Activated CD8-positive, alpha-beta T cell treated with anti-CD3 and anti-CD28 coated beads for 36 hours (primary cell): ENCODE results near the gene PLA2G3. TPM values are rescaled to one million over a fixed set of nuclear protein-coding genes. Genes with fewer than 3 reads are reported as not detected.

Experiments
- ATAC-seq: fragments of 200-7000 bp; cut with Tn5 transposase; one replicate; pipeline ENCODE4 v1.10.0; 2021; ENCODE audit warnings: mild to moderate bottlenecking, moderate library complexity
- CTCF ChIA-PET: fragments of 350-600 bp; sonication (Branson Sonifier 250); formaldehyde crosslinking; loops from one replicate; lab custom pipeline; 2021; ENCODE audit warnings: antibody characterized with exemption; lab: Charles Lee
- POLR2A ChIA-PET: fragments of 350-600 bp; sonication (Branson Sonifier 250); formaldehyde crosslinking; loops from one replicate; lab custom pipeline; 2021; ENCODE audit warnings: antibody characterized with exemption; lab: Charles Lee
- DNase-seq: peaks from one replicate; pipeline ENCODE4 v3.0.0-alpha.2; 2020
- H3K27ac Mint-ChIP-seq: one replicate; pipeline ENCODE4 v1.8.0; 2021; ENCODE audit warnings: mild to moderate bottlenecking, mixed read lengths
- H3K27me3 Mint-ChIP-seq: one replicate; pipeline ENCODE4 v1.8.0; 2021; ENCODE audit warnings: mixed read lengths
- H3K36me3 Mint-ChIP-seq: one replicate; pipeline ENCODE4 v1.8.0; 2021; ENCODE audit warnings: low read depth, mixed read lengths
- H3K4me1 Mint-ChIP-seq: one replicate; pipeline ENCODE4 v1.8.0; 2021; ENCODE audit warnings: low read depth, mixed read lengths
- H3K4me3 Mint-ChIP-seq: one replicate; pipeline ENCODE4 v1.8.0; 2021; ENCODE audit warnings: mild to moderate bottlenecking, moderate library complexity, mixed read lengths
- H3K9me3 Mint-ChIP-seq: one replicate; pipeline ENCODE4 v1.8.0; 2021; ENCODE audit warnings: mixed read lengths
- CTCF ChIP-seq: fragments of 200-600 bp; IDR thresholded peaks from one replicate; pipeline ENCODE4 v1.8.0; 2022; ENCODE audit warnings: antibody characterized with exemption, mild to moderate bottlenecking
- intact Hi-C: fragments of 100-400 bp; cut with micrococcal nuclease; formaldehyde crosslinking; loops from one replicate; pipeline ENCODE4 v1.10.0; 2022
- total RNA-seq, 2 experiments: library from RNA; stranded (reverse); gene quantifications; one replicate each; pipeline ENCODE4 v1.2.3, GENCODE V29; 2021

Gene PLA2G3
- total RNA-seq, 2 experiments from 2014 or later = not detected

GRCh38 chr22:31102441-31103081, 37.7 kb downstream of the PLA2G3 start:
- DNase-seq = no peak
- no peak for TF ChIP-seq CTCF
- peaks cover 13% of the 10 kb centered on the region for H3K4me1 Mint-ChIP-seq
- ChIA-PET CTCF (no interaction called here), POLR2A (interaction anchor here (1.5 kb wide), 1 partner anchor 170 kb away, joined by 3 read pairs; no protein-coding TSS in a partner anchor)
- no peak overlapping the region for H3K4me3 Mint-ChIP-seq
- intact Hi-C loops = loop anchor here (10.0 kb wide), 1 partner anchor 192 kb away; the partner anchor contains the start of gene PIK3IP1
- no peak overlapping the region for H3K27ac Mint-ChIP-seq
- H3K36me3 Mint-ChIP-seq = no peaks in the 10 kb centered on the region
- no peaks in the 10 kb centered on the region for H3K9me3 Mint-ChIP-seq
- ATAC-seq = no peak
- H3K27me3 Mint-ChIP-seq = no peaks in the 10 kb centered on the region

- H3K36me3 Mint-ChIP-seq = no peaks in the 10 kb centered on the region
- H3K4me3 Mint-ChIP-seq = no peak overlapping the region
- H3K27ac Mint-ChIP-seq = no peak overlapping the region
- intact Hi-C loops = loop anchor here (10.0 kb wide), 1 partner anchor 194 kb away; the partner anchor contains the start of gene PIK3IP1
- no peaks in the 10 kb centered on the region for H3K27me3 Mint-ChIP-seq
- no peaks in the 10 kb centered on the region for H3K9me3 Mint-ChIP-seq
- DNase-seq (no peak), ATAC-seq (no peak)
- peaks cover 3% of the 10 kb centered on the region for H3K4me1 Mint-ChIP-seq
- TF ChIP-seq CTCF = no peak
- POLR2A ChIA-PET = no interaction called here
- CTCF ChIA-PET = no interaction called here
Measured at GRCh38 chr22:31100762-31101525, 39.4 kb downstream of the PLA2G3 start.

GRCh38 chr22:31099841-31100761, 40.2 kb downstream of the PLA2G3 start:
- DNase-seq = no peak
- ChIA-PET POLR2A (no interaction called here), CTCF (interaction anchor here (1.1 kb wide), 1 partner anchor 9 kb away, joined by 3 read pairs; no protein-coding TSS in a partner anchor)
- Mint-ChIP-seq H3K36me3 (no peaks in the 10 kb centered on the region), H3K27me3 (no peaks in the 10 kb centered on the region), H3K27ac (no peak overlapping the region), H3K4me3 (no peak overlapping the region), H3K9me3 (no peaks in the 10 kb centered on the region), H3K4me1 (no peaks in the 10 kb centered on the region)
- no peak for TF ChIP-seq CTCF
- ATAC-seq = no peak
- intact Hi-C loops = loop anchor here (10.0 kb wide), 1 partner anchor 195 kb away; the partner anchor contains the start of gene PIK3IP1

GRCh38 chr22:31099386-31099785, 40.9 kb downstream of the PLA2G3 start:
- no peak for DNase-seq
- Mint-ChIP-seq H3K4me1 (no peaks in the 10 kb centered on the region), H3K36me3 (no peaks in the 10 kb centered on the region), H3K9me3 (no peaks in the 10 kb centered on the region), H3K27me3 (no peaks in the 10 kb centered on the region), H3K27ac (no peak overlapping the region), H3K4me3 (no peak overlapping the region)
- ChIA-PET POLR2A (no interaction called here), CTCF (interaction anchor here (1.1 to 1.4 kb wide), 2 partner anchors 9 to 10 kb away, joined by 3 to 4 read pairs; no protein-coding TSS in a partner anchor)
- no peak for TF ChIP-seq CTCF
- intact Hi-C loops = no loop called here
- ATAC-seq = no peak
